Kidney epithelial cell (primary cell): ENCODE results near the gene ZNF30. TPM values are rescaled to one million over a fixed set of nuclear protein-coding genes. Genes with fewer than 3 reads are reported as not detected.

Source experiments
- DNase-seq: peaks from one replicate; pipeline ENCODE4 v3.0.0-alpha.2; 2010; ENCODE audit warnings: low read depth
- H3K27me3 ChIP-seq: 2 replicates; pipeline ENCODE4 v1.6.0; 2011; ENCODE audit warnings: low read length; ENCODE audit not compliant: control insufficient read depth, insufficient read depth
- H3K36me3 ChIP-seq: 2 replicates; pipeline ENCODE4 v1.5.1; 2011; ENCODE audit warnings: low read length; ENCODE audit not compliant: control insufficient read depth, insufficient read depth
- H3K4me3 ChIP-seq: 2 replicates; pipeline ENCODE4 v1.5.1; 2011; ENCODE audit warnings: low read depth, mild to moderate bottlenecking, control low read depth, low read length
- total RNA-seq: library from RNA; depleted of rRNA; stranded (reverse); fragments of >200 nt; gene quantifications from 2 replicates; pipeline ENCODE4 v1.2.3, GENCODE V29; 2015
- TF ChIP-seq, protein P1 (sequence below): IDR thresholded peaks from 2 replicates; pipeline ENCODE4 v1.5.1; 2011; ENCODE audit warnings: mild to moderate bottlenecking, moderate library complexity, low read length, control low read depth, inconsistent platforms; ENCODE audit not compliant: insufficient read depth, poor library complexity, severe bottlenecking

ZNF30 gene
- total RNA-seq, 1 donor from 2014 or later: 1.6 TPM

GRCh38 chr19:34957830-34958751 is 31.4 kb downstream of the ZNF30 start:
- no peak overlapping the region for H3K4me3 ChIP-seq
- no peaks in the 10 kb centered on the region for H3K27me3 ChIP-seq
- TF ChIP-seq, protein P1, sequence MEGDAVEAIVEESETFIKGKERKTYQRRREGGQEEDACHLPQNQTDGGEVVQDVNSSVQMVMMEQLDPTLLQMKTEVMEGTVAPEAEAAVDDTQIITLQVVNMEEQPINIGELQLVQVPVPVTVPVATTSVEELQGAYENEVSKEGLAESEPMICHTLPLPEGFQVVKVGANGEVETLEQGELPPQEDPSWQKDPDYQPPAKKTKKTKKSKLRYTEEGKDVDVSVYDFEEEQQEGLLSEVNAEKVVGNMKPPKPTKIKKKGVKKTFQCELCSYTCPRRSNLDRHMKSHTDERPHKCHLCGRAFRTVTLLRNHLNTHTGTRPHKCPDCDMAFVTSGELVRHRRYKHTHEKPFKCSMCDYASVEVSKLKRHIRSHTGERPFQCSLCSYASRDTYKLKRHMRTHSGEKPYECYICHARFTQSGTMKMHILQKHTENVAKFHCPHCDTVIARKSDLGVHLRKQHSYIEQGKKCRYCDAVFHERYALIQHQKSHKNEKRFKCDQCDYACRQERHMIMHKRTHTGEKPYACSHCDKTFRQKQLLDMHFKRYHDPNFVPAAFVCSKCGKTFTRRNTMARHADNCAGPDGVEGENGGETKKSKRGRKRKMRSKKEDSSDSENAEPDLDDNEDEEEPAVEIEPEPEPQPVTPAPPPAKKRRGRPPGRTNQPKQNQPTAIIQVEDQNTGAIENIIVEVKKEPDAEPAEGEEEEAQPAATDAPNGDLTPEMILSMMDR: no peak
- DNase-seq: no peak
- peaks cover 13% of the 10 kb centered on the region for H3K36me3 ChIP-seq

GRCh38 chr19:34959021-34959420 is 32.3 kb downstream of the ZNF30 start:
- no peak overlapping the region for H3K4me3 ChIP-seq
- DNase-seq: no peak
- H3K36me3 ChIP-seq: peaks cover 13% of the 10 kb centered on the region
- no peaks in the 10 kb centered on the region for H3K27me3 ChIP-seq
- TF ChIP-seq, protein P1: no peak

GRCh38 chr19:34960103-34960805 is 33.6 kb downstream of the ZNF30 start:
- no peaks in the 10 kb centered on the region for H3K27me3 ChIP-seq
- no peak overlapping the region for H3K4me3 ChIP-seq
- TF ChIP-seq, protein P1: no peak
- DNase-seq: peak; percentile 34
- H3K36me3 ChIP-seq: peaks cover 13% of the 10 kb centered on the region

- Histone ChIP-seq H3K36me3 (peaks cover 13% of the 10 kb centered on the region), H3K27me3 (no peaks in the 10 kb centered on the region), H3K4me3 (no peak overlapping the region)
- TF ChIP-seq, protein P1: no peak
- no peak for DNase-seq
Observed at GRCh38 chr19:34960940-34961679, 34.4 kb downstream of the ZNF30 start.

DNA sequence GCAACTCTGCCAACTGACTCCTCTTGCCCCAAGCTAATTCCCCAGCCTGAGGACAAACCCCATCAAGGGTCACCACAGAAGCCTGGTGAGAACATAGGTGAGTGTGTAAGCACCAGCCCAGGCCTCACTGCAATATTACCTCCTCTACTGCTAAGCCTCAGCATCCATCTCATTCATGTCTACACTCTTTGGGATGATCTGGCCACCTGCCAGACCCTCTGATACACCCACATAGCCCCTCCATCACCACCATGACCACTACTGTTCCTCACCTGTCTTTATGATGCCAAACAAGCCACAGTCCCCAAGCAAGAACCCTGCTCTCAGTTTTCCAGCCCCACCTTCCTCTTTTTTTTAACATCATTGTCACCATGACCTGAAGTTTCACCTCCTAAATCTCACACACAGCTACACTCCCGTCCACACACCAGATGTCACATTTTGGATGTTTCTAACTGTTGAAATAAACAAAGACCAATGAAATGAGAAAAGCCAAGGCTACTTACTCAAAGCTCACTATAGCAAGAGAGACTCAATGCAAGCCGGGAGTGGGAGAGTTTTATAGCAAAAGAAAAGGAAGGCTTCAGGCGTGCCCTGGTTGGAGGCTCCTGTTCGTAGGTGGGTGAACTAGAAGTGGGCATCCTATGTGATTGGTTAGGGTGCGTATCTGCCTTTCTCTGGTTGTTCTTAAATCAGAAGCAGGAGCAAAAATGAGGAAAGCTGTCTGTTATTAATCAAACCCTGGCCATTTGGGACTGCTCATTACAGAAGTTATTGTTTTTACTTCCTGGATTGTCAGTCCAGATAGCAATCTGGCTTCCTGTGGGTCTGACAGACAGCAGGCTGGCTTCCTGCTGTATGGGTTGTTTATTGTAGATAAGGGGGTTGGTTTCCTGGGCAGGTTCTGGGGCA is 35.3 kb downstream of the ZNF30 start:
- no peak for DNase-seq
- no peak overlapping the region for H3K4me3 ChIP-seq
- no peaks in the 10 kb centered on the region for H3K27me3 ChIP-seq
- TF ChIP-seq, protein P1: no peak
- peaks cover 12% of the 10 kb centered on the region for H3K36me3 ChIP-seq
